HG02943 (cell line): ENCODE data around the gene TRMT1L.
"Not testable (repeated sequence)": the region's sequence is repeated elsewhere in the genome, so short reads cannot be mapped to it uniquely, and the experiment has no call there.

ENCODE experiments used
- ATAC-seq: cut with Tn5 transposase; IDR thresholded peaks from one replicate; pipeline ENCODE4 v1.9.1; 2021; ENCODE audit warnings: mild to moderate bottlenecking, low read depth, moderate library complexity; ENCODE audit not compliant: unreplicated experiment

TRMT1L gene

GRCh38 chr1:185156854-185157598 is at the start of gene TRMT1L, which contains the start of gene SWT1:
TRMT1L (minus strand) TSS chr1:185156953; CDS start chr1:185156712, 241 bp downstream.
SWT1 (plus strand) TSS chr1:185157167; CDS start chr1:185160842, 3,675 bp downstream.
- ATAC-seq, result peak; percentile 91

DNA sequence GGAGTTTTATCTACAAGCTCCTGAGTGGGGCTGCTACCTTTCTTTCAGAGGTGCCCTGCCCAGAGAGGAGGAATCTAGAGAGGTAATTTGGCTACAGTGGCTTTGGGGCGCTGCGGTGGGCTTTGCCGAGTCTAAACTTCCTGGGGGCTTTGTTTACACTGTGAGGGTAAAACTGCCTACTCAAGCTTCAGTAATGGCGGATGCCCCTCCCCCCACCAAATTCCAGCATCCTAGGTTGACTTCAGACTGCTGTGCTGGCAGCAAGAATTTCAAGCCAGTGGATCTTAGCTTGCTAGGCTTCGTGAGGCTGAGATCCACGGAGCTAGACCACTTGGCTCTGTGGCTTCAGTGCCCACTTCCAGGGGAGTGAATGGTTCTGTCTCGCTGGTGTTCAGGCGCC is 44.1 kb upstream of the TRMT1L start:
- ATAC-seq, result no peak

DNA sequence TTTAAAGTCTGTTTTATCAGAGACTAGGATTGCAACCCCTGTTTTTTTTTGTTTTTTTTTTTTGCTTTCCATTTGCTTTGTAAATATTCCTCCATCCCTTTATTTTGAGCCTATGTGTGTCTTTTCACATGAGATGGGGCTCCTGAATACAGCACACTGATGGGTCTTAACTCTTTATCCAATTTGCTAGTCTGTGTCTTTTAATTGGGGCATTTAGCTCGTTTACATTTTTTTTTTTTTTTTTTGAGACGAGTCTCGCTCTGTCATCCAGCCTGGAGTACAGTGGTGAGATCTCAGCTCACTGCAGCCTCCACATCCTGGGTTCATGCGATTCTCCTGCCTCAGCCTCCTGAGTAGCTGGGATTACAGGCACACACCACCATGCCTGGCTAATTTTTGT is 42.0 kb upstream of the TRMT1L start:
- ATAC-seq, result not testable (repeated sequence)

GRCh38 chr1:185193756-185194155 is 37.0 kb upstream of the TRMT1L start:
- no peak for ATAC-seq

GRCh38 chr1:185170291-185170848 is 13.6 kb upstream of the TRMT1L start:
- ATAC-seq, result peak; percentile 86

DNA sequence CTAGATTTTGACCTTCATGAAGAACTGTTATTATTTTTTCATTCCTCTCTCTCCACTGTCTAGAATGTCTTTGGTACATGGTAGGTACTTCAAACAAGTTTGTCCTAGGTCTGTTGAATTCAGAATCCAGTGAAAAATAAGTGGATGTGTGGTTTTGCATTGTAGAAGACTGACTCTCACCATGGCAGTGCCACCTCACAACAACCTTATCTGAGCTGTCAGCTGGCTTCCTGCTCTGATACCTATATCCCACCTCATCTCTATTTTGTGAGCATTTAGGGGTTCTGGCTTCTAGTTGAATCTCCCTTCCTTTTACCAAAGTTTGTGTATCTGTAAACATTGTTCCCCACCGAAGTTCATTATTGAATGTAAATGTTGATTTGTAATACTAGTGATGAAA is 9.4 kb upstream of the TRMT1L start:
- ATAC-seq, result no peak

GRCh38 chr1:185162491-185162890 is 5.7 kb upstream of the TRMT1L start:
- ATAC-seq, result no peak

DNA sequence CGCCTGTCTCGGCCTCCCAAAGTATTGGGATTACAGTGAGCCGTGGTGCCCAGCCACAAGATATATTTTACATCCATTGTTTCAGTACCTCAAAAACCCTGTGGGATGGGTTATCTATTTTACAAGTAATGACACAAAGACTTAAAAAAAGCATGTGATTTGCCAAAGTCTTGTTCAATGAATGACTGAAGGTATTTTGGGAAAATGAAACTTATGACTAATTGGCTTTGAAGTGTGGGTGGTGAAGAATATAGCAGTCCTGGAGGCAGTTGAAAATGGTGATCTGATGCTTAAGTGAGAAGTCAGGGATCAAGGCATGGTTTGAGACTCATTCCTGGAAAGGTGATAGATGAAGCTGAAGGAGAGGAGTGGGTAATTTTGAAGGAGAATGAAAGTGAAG is 3.2 kb upstream of the TRMT1L start:
- ATAC-seq, result no peak

- no peak for ATAC-seq
Measured at GRCh38 chr1:185158800-185159199, 2.0 kb upstream of the TRMT1L start.

DNA sequence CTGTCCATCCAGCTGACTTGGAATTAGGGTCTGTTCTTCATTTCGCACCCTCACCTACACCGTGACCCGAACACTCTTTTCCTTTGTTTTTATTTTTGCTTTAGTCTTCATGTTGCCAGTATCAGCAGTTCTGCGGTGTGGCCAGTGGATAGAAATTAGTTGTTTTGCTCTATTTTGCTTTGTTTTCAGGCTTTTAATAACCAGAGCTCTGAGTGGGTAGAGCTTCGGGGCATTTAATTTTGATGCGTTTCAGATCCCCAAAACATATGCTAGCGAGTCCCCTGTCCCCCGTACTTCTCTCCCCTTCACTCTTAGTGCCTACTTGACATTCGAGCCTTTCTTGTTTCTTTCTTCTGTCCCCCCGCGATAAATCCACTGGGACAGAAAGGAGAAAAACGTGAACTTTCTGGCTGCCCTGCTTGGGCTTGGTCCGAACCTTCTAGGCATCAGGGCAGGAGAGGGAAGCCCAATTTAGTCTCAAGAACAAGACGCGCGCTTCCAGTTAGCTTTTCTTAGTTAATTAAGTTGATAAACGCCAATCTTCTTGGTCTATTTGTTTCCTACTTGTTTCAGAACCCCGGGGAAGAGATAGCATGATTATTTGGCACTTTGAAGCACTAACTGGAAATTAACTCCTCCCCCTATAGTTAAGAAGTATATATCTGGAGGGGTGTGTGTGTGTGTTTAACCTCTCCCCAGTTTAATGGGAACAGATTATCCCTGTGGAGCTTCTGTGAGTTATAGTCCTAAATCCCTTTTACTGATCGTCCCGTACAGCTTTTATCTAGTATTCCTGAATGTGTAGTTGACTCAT is 1.1 kb upstream of the TRMT1L start:
- no peak for ATAC-seq

DNA sequence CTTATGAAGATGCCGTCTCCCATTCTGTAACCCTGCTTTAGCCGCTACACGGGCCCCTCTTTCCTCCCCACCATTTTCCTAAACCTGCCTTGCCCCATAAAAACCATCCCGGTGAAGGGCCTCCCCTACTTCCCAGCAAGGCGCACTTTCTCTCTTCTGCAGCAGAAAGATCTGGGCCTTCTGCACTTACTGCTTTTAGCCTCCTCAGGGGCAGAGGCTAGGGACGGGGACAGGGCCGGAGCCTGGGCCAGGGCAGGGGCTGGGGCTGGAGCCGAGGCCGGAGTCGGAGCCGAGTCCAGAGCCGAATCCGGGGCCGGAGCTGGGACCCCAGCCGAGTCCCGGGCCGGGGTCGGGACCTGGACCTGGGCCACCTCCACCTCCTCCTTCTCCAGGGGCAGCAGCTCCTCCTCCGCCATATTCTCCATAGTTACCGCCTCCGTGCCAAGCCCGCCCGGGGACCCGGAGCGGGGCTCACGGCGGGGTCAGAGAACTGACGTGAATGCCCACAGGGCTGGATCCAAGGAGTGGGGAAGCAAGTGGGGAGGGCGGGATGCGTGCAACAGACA is 382 bp downstream of the TRMT1L start:
- peak; percentile 25 for ATAC-seq

GRCh38 chr1:185155600-185156287 is 1.0 kb downstream of the TRMT1L start:
- ATAC-seq, result no peak

DNA sequence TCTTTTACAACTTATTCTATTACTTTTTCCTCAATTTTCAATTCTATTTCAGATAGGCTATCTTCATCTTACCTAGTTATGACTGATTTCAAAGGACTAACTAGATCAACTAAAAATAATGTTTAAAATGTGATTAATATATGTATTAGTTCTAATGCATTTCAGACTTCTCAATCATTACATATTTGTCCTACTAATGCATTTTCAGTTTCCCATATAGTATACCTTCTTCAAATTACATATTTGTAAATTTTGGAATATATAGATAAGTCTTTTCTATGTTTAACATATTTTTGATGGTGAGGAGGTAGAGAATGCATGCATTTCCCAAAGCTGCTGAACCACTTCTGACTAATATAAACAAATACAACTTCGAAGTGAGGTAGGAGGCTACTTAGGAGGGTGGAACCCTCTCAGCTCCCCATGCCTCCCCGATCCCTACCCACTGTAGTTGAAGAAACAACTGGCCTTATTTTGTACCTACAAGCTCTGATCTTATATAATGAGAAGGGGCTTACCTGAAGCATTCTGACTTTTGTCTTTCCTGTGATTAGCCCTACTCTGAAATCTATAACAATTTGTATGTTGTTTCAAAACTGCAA is 1.7 kb downstream of the TRMT1L start:
- no peak for ATAC-seq

DNA sequence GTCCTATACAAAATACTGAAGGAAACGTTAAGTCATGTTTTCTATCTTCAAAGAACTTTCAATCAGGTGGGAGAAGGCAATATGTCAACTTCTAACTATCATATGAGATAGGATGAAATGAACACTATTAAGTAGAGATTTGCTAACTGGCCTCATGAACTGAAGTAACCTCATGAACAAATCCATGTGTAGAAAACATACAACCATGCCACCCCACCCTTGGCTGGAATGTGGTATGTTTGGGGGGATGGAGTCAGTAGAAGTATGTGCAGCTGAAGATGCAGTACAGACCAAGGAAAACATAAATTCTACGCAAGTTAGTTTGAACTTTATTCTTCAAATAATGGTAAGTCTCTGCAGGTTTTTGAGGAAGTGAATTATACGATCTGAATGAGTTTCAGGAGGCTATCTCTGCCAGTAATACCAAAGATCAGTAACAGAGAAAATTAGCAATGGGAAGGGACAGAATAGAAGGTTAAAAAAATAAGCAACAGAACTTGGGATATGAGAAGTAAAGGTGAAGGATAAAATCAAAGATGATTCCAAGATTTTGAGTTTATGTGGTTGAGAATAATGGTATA is 4.5 kb downstream of the TRMT1L start:
- no peak for ATAC-seq

- no peak for ATAC-seq
Measured at GRCh38 chr1:185151215-185151614, 5.5 kb downstream of the TRMT1L start.

- ATAC-seq, result no peak
Measured at GRCh38 chr1:185144233-185144632, 12.5 kb downstream of the TRMT1L start.

GRCh38 chr1:185139246-185139645 is 17.5 kb downstream of the TRMT1L start:
- no peak for ATAC-seq

- ATAC-seq, result no peak
Measured at GRCh38 chr1:185137896-185138545, 18.7 kb downstream of the TRMT1L start.

- ATAC-seq, result no peak
Measured at GRCh38 chr1:185132534-185132933, 24.2 kb downstream of the TRMT1L start.
